Measurements from ENCODE around the gene PGLYRP1.

PGLYRP1 gene

DNA sequence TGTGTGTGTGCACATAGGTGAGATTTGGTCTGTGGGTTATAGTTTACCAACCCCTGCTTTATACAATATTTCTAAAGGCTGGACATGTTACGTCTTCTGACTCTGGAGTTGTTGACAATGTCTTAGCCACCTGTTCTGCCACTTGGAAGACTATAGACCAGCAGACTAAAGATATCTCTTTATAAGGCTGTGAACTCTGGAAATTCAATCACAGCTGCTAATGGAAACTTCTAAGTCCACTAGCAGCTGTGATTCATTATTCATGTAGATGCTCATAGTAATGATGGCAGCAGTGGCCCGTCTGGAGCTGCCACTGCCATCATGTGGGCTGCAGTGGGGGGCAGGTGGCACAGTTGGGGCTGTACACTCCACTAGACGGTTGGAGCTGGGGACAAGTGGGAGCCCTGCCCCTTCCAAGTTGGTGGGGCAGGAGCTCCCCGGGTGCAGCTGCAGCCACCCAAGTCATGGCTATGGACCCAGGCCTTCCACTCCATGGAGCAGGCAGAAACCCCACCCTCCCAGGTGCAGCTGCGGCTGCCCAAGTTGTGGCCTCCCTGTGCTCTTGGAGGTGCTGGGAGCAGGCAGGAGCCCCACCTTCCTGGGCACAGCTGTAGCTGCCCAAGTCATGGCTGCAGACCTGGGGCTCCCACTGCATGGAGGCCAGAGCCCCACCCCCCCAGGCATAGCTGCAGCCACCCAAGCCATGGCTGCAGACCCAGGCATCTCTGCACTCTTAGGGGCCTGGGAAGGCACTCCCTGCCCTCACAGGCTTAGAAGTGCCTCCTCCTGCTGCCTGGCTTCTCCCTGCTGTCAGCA, 9.1 kb upstream of the PGLYRP1 start:
- no peak for DNase-seq

DNA sequence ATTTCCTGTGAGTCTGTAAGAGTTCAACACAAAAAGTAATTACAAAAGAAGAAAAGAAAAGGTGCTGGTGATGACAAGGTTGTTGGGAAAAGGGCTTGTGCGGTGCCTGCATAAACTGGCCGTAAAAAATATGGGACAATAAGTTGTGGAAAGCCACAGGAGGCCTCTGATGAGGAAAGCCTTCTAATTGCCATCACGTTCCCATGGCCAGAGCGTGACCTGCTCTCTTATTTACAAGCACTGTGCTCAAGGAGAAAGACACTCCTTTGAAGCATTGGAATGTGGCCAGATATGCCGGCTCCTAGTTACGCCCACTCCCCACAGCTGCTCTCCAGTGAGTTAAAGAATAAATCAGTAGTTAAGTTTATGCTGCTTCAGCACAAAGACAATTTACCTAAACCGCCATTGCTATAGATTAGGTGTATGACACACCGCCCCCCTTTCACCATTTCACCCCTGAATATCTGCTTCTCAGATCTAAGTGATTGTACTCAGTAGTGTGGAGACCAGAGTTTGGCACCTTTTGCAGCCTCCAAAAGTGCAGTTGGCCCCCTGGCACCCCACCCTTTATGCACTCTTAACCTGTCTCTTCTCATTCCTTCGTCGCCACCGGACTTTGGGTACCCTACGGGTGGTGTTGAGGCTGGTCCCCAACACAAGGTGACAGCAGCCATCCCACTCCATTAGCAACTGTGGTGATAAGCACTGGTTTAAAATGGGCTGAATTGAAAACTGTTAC, 8.1 kb upstream of the PGLYRP1 start:
- no peak for DNase-seq

DNA sequence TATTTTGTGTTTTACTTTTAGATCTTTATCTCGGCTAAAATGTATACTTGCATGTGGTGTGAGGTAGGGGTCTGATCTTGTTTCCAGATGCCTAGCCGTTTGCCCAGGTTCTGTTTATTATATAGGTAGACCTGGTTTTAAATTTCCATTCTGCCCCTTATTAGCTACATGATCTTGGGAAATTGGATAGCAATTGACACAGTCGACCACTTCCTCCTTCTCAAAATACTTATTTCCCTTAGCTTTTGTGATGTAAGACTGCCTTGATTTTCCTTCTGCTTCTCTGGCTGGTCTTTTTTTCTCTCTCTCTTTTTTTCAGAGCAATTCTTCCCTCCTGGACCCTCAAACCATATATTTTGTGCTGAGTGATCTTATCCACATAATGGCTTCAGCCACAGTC, 3.0 kb upstream of the PGLYRP1 start:
- no peak for DNase-seq

DNA sequence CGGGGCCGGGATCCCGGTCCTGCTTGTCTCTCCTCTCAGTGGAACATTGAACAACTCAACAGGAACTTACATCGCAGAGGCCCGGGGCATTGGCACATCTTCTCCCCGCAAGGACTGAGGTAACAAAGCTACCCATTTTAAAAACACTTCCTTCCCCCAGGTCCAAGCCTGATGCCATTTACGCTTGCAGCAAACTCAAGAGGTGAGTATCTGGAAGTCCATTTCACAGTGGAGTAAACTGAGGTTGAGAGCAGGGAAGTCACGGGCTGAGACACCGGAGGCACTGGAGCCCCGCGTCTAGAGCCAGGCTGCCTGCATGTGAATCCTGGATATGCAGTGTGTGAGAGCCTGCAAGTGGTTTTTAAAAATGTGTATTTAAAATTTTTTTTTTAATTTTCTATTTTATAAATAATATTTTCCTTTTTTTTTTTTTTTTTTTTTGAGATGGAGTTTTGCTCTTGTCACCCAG, 492 bp upstream of the PGLYRP1 start:
- no peak for DNase-seq

DNA sequence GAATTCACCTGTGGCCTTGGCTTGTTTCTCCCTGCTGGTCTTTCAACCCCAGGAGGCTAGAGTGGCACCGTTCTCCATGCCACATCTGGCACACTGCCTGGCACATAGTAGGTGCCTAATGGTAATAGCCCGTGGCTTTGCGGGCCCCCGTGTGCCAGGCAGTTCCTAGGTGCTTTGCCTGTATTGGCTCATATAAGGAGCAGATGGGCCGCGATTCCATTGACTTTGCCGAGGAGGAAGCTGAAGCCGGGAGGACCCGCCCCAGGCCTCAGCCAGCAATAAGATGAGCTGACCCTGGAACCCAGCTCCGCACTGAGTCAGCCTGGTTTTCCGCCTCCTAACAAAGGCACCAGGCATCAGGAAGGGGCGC, 807 bp downstream of the PGLYRP1 start:
- no peak for DNase-seq

DNA sequence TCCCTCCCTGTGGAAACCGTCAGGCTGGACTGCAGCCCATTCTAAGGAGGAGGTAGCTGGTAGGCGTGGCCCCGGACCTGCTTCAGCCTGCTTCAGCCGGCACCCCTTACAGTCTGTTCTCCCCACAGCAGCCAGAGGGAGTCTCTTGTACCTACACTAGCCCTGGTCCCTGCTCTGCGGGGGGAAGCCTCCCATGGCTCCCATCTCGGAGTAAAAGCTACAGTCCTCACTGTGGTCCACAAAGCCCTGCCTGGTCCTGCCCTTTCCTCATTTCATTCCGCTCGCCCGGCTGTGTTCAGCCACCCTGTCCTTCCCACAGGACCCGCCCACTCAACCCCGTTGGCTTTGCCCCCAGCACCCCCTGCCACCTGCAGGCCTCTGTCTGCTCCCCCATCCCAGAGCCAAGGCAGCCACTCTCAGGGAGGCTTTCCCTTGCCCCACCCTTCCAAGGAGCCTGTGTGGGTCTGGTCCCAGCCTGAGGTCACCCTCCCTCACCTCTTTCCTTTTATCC, 1.3 kb downstream of the PGLYRP1 start:
- DNase-seq: no peak

DNA sequence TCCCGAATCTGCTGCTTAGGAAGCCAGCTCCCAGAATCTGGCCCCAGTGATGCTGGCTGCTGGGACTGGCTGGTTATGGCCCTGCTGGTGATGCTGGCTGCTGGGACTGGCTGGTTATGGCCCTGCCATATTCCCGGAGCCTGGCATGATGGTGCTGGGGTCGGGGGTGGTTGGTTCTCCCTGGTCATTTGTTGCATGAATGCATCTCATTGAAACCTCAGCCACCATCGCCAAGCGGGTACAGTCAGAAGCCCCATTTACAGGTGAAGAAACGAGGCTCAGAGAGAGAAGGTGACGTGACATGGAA, 2.1 kb downstream of the PGLYRP1 start:
- DNase-seq: no peak

DNA sequence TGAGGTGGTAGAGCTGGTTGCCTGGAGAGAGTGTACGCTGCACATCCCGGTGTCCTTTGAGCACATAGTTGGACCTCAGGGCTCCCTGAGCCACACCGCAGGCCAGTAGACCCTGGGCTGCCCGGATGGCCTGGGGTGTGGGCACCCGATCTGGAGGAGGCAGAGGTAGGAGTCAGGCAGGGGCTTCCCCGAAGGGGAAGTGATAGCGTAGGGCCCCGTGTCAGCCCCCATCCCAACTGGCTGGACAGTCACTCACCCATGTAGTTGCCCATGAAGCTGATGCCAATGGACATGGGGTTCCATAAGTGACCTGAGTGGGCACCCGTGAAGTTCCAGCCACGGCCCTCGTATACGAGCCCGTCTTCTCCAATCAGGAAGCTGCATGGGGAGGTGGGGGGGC, 3.6 kb downstream of the PGLYRP1 start:
- DNase-seq: no peak

DNA sequence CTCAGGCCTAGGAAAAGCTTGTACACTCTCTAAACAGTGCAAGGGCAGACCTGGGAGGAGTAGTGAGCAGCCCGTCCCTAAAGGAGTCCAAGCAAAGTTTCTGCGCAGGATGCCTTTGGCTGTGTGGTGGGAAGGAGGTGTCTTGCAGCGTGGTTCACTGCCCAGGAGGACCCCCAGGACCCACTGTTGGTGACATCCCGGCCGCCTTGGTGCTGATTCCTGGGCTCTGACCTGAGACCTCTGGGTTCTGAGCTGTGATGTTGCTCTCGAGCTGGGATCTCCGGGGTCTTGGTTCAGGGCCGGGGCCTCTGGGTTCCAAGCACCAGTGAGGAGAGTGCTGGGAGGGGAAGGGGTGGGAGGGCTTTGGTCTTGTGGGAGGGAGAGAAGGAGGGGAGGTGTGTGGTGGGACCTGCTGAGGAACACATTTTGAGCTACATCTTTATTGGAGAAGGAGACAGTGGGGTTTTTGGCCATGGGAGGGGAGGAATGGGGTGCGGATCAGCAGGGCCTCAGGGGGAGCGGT, 4.1 kb downstream of the PGLYRP1 start:
- DNase-seq: no peak

DNA sequence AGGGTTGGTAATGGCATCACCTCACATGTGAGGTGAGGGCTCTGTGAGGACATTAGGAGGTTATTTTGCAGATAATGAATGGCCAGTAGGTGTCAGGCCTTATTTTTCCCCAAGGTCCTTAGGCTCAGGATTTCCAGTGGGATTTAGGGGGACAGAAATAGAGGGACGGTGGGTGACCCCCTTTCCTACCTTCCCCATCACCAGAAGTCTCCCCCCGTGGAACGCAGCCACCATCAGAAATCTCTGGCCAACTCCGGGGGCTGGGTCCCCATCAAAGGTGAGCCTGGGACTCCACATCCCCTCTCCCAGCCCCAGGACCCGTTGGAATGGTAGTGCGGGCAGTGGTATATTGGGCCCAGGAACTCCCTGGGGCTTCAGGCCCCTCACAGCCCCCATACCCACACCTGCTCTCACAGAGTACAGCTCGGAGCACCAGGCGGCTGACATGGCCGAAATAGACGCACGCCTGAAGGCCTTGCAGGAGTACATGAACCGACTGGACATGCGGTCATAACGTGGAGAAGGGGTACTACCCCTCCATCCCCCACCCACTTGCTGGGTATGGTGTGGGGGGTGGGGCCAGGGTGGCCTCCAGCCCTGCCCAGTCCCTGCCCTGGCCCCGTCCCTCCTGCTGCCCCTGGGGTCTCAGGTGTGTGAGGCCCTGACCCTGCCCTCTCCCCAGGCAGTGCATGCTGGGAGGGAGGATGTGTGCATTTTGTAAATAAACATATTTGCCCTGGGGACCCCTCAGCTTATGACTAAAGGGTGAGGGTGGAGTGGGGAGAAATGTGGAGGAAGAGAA, 4.8 kb downstream of the PGLYRP1 start:
- no peak for DNase-seq

DNA sequence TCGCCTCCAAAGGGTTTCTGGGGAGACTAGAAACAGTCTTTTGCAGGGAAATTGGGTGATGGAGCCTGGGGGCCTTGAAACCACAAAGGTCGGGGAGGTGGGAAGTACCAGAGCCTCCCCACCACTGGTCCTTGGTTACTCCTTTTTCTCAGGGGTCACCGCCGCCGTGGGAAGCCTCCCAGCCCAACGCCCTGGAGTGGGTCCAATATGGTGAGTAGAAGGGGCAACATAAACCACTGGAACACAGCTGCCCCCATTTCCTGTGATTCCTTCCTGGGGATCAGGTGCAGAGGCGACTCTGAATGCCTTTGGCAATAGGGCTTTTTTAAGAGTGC, 5.8 kb downstream of the PGLYRP1 start:
- DNase-seq: no peak

DNA sequence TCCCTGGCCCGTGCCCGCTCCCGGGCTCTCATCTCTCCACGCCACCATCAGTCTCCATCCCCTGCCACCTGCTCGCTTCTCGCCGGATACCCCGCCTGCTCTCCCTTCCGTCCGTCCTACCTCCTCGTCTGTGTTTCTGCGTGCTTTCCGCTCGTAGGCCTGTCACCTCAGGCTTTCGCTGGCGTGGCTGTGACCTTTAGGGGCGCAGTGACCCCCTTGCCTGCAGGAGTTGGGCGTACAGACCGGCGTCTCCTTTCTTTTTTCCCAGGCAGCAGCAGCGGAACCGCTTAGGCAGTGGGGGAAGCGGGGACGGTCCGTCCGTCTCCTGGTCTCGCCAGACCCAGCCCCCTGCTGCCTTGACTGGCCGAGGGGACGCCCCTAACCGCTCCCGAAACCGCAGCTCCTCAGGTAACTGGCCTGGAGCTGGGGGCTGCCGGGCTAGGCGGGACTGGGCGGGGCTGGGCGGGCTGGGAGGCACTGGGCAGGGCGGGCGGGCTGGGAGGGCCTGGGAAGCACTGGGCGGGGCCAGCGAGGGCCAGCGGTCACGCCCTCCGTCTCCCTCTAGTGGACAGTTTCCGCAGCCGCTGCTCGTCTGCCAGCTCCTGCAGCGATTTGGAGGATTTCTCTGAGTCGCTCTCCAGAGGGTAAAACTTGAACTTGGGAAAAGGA, 6.3 kb downstream of the PGLYRP1 start:
- peak; percentile 76 for DNase-seq

DNA sequence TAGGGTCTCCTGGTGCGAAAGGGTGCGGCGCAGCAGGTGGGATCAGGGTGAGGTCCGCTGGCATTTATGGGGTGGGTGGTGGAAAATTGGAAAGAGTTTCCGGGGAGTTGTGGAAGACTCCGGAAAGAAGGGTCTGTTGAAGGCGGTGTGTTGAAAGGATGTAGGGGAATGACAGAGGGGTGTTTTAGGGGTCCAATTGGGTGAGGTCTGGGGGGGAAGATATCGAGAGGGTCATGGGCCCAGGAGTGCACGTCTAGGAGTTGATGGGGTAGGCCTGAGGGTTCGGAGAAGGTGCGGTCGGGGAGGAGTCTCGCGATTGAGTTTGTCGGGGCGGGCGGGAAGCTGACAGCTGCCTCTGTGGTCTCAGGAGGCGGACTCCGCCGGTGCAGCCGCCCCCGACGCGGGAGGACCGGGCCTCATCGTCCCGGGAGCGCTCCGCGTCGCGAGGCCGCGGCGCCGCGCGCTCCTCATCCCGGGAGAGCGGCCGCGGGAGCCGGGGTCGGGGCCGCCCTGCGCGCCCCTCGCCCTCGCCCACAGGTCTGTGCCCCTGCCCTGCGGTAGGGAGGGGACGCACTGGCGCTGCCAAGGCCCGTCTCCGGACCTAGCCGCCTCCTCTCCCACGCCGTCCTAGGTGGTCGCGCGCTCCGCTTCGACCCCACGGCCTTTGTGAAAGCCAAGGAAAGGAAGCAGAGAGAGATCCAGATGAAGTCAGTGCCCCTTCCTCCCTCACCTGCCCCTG, 7.0 kb downstream of the PGLYRP1 start:
- DNase-seq: peak; percentile 22

DNA sequence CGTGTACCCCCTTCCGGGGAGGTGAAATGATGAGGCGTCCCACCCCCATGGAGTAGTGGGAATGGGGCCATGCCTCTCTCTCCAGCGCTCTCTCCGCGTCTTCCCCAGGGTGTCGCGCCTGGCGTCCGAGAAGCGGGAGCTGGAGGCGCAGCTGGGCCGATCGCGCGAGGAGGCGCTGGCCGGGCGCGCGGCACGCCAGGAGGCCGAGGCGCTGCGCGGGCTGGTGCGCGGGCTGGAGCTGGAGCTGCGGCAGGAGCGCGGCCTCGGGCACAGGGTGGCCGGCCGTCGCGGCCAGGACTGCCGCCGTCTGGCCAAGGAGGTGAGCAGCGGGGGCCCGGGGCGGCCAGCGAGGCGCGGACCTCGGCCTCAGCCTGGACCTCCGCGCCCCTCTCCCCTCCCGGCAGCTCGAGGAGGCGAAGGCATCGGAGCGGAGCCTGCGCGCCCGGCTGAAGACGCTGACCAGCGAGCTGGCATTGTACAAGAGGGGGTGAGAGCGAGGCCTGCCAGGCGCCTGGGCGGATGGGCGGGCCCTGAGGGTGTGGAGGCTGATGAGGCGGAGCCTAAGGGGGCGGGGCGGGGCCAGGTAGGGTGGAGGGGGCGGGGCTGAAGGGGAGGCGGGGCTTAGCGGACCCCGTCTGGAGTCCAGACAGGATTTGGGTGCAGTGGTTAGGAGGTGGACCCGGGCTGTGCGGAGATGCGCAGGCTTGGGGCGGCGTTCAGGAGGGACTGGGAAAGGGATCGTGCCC, 7.7 kb downstream of the PGLYRP1 start:
- peak; percentile 58 for DNase-seq

DNA sequence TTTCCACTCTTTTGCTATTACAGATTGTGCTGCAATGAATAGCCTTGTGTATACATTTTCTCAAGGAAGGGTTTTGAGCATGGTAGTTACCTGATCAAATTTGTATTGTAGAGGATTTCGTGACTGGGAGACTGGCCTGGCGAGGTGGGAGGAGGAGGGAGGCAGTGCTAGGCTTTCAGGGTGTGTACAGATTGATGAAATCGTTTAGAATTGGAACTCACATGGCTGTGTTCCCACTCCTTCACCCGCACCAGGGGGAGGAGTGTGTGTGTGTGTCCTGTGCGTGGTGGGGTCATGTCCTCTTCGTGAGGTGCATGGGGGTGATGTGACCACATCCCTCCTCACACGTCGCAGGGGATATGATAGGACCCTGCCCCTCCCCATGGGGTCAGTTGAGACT, 8.3 kb downstream of the PGLYRP1 start:
- DNase-seq: no peak

DNA sequence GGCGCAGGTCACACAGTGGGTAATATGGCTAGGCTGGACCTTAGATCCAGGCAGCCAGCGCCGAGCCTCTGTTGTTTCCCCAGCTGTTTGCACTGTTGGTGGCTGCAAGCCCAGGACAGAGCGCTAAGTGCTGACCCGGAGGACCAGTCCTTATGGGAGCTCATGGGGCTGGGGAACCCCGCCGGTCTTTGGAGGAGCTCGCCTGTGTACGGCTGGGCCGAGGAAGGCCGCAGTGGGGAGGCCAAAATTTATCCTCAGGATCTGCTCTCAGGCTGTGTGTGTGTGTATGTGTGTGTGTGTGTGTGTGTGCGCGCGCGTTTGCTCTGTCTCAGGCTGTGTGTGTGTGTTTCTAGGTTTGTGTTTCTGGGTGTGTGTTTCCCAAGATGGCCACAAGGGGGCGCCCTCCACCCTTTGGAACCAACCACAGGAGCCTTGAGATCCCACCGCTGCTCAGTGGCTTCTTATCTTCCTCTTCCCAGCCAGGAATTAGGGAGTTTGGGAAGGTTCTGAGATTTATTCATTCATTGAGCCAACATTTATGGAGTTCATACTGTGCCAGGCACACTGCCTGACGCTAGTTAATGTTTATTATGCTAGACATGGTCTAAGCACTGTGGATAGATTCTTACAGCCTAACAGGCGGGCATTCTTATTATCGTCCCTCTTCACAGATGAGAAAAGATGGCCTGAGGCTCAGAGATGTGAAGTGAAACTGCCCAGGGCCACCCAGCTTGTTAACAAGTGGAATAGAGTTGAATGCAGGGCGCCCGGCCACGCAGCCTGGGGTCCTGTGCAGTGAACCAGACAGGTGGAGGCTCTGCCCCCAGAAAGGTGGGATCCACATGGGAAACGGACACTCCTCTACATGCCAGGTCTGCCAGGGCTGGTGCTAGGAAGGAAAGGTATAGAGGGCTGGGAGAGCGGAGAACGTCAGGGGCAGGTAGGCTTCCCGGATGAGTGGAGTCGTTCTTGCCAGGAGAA, 13.0 kb downstream of the PGLYRP1 start:
- DNase-seq: peak; percentile 56

DNA sequence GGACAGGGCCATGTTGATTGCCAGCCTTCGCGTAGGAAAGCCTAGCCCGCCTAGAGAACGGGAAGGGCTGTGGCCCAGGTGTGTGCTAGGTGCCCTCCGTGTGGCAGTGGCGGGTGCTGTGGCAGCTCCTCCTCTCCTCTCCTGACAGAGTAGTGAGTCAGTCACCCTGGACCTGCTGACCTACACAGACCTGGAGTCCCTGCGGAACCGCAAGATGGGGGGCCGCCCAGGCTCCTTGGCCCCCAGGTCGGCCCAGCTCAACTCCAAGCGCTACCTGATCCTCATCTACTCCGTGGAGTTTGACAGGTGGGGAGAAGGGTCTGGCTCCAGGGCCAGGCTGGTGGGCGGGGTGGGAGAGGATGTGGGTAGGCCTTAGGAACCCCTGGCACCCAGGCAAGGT, 16.4 kb downstream of the PGLYRP1 start:
- DNase-seq: no peak

DNA sequence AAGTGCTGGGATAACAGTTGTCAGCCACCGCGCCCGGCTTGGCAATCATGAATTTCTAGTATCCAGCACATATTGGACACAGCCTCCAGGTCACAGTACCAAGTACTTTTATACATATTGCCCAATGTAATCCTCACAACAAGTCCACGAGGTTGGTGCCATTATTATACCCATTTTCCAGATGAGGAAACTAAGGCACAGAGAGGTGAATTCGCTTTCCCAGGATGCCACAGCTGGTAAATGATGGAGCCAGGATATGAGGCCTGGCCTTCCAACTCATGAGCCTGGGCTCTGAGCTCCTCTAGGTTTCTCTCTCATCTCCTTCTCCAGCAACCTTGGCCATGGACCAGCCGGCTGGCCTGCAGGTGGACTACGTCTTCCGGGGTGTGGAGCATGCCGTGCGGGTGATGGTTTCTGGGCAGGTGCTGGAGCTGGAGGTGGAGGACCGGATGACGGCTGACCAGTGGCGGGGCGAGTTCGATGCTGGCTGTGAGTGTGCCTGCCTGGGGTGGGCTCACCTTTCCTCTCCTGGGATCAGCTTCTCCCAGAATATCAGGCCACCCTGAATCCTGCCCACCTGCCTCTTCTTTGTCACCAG, 20.1 kb downstream of the PGLYRP1 start:
- DNase-seq: no peak

DNA sequence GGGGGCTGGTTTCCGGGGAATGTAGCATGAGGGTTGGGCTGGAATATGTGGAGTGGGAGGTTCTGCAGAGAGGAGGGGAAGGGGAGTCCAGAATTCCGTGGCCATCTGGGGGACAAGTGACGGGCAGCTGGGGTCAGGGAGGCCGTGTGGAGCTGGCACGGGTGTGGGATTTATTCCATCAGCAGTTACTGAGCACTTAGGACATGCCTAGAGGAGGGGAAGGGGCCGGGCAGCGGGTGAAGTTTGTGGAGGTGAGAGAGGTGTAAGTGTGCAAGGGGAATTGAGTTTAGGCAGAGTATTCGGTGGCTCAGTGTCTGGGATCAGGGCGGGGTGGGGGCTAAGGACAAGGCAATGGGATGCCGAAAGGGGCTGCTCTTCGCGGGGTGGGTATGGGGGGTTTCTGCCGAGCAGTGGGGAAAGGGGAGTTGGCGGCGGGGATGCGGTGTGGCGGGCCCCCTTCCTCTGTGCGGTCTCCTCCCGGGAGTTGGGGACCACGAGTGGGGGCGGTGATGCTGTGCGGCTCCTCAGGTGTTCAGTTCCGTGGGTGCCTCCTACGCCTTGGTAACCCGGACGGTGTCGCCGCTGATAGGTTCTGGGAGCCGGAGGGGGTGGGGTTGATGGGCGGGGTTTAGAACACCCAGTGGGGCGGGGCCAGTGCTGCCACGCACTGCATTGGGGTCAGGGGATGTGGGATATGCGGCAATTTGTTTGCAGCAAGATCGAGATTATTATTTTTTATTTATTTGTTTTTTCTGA, 22.2 kb downstream of the PGLYRP1 start:
- DNase-seq: peak; percentile 62

Data from effector CD4-positive, alpha-beta T cell (primary cell).